ENCODE results near the gene VEGFC. TPM values are rescaled to one million over a fixed set of nuclear protein-coding genes. Genes with fewer than 3 reads are reported as not detected.

VEGFC gene
- total RNA-seq, 1 donor from 2014 or later = 0.67 TPM

DNA sequence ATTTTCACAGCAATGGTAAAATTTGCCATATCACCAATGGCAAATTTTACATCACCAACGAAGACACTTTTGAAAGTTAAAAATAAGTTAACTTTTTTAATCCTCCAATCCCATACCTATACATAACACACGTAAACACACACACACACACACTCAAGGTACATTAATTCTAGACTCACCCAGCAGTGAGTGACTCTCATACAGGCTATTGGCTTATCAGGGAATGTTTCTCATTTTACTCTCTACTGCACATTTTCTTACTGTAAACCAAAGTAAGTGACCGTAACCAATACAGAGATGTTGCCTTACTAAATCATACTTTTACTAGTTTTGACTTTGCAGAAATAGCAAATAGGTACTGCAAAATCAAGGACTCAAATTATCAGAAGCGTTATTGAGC is 2.3 kb downstream of the VEGFC start:
- Mint-ChIP-seq H3K27me3 (peaks cover 25% of the 10 kb centered on the region), H3K4me3 (ENCODE audit: low read depth) (no peak overlapping the region), H3K4me1 (ENCODE audit: low read depth) (peaks cover 5% of the 10 kb centered on the region), H3K36me3 (ENCODE audit: insufficient read depth) (no peaks in the 10 kb centered on the region), H3K27ac (no peak overlapping the region), H3K9me3 (ENCODE audit: low read depth) (no peaks in the 10 kb centered on the region)
- DNase-seq (ENCODE audit: low spot score, unreplicated experiment) = no peak
- TF ChIP-seq, protein P1, sequence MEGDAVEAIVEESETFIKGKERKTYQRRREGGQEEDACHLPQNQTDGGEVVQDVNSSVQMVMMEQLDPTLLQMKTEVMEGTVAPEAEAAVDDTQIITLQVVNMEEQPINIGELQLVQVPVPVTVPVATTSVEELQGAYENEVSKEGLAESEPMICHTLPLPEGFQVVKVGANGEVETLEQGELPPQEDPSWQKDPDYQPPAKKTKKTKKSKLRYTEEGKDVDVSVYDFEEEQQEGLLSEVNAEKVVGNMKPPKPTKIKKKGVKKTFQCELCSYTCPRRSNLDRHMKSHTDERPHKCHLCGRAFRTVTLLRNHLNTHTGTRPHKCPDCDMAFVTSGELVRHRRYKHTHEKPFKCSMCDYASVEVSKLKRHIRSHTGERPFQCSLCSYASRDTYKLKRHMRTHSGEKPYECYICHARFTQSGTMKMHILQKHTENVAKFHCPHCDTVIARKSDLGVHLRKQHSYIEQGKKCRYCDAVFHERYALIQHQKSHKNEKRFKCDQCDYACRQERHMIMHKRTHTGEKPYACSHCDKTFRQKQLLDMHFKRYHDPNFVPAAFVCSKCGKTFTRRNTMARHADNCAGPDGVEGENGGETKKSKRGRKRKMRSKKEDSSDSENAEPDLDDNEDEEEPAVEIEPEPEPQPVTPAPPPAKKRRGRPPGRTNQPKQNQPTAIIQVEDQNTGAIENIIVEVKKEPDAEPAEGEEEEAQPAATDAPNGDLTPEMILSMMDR (IDR thresholded peaks at IDR 0.05; ENCODE audit: unreplicated experiment) = no peak

DNA sequence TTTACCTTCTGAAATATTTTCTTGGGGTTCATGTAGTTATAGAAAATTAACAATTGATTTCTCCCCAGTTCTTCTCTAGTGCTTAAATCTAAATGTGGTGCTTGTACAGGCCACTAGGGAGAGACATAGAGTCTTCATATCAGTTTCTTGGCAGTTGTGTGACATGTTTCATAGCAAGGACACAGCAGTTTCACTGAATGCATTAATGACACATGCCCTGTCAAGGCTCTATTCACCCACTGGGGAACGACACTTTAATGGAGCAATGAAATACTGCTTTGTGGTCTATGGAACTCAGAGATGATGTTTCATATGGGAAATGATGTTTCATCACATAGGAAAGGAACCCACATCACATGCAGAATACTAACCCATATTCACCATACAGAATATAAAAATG is 2.8 kb downstream of the VEGFC start:
- TF ChIP-seq, protein P1 (IDR thresholded peaks at IDR 0.05; ENCODE audit: unreplicated experiment) = peak; percentile 69
- no peaks in the 10 kb centered on the region for H3K9me3 Mint-ChIP-seq (ENCODE audit: low read depth)
- H3K4me1 Mint-ChIP-seq (ENCODE audit: low read depth) = peaks cover 5% of the 10 kb centered on the region
- DNase-seq (ENCODE audit: low spot score, unreplicated experiment) = no peak
- H3K27me3 Mint-ChIP-seq = peaks cover 23% of the 10 kb centered on the region
- H3K27ac Mint-ChIP-seq = no peak overlapping the region
- H3K36me3 Mint-ChIP-seq (ENCODE audit: insufficient read depth) = no peaks in the 10 kb centered on the region
- no peak overlapping the region for H3K4me3 Mint-ChIP-seq (ENCODE audit: low read depth)

DNA sequence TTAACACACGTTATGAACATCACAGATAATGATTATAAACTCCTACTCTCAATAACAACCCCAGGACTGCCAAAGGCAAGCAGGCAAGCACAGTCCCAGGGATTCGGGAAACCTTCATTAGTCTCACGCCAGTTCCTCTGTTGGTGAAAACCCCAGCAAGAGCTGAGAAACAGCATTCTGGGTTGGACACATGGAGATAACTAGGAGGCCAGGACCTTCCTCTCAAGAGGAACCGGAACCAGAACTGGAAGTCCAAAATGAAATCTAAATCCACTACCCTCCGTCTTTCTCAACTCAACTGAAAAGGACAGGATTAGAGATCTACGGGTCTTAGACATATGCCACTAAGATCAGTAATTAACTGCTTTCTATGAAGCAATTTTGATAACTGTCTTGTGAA is 3.8 kb downstream of the VEGFC start:
- H3K9me3 Mint-ChIP-seq (ENCODE audit: low read depth) = no peaks in the 10 kb centered on the region
- TF ChIP-seq, protein P1 (IDR thresholded peaks at IDR 0.05; ENCODE audit: unreplicated experiment) = no peak
- no peaks in the 10 kb centered on the region for H3K36me3 Mint-ChIP-seq (ENCODE audit: insufficient read depth)
- H3K4me1 Mint-ChIP-seq (ENCODE audit: low read depth) = peaks cover 4% of the 10 kb centered on the region
- H3K4me3 Mint-ChIP-seq (ENCODE audit: low read depth) = no peak overlapping the region
- H3K27ac Mint-ChIP-seq = no peak overlapping the region
- peaks cover 21% of the 10 kb centered on the region for H3K27me3 Mint-ChIP-seq
- no peak for DNase-seq (ENCODE audit: low spot score, unreplicated experiment)

DNA sequence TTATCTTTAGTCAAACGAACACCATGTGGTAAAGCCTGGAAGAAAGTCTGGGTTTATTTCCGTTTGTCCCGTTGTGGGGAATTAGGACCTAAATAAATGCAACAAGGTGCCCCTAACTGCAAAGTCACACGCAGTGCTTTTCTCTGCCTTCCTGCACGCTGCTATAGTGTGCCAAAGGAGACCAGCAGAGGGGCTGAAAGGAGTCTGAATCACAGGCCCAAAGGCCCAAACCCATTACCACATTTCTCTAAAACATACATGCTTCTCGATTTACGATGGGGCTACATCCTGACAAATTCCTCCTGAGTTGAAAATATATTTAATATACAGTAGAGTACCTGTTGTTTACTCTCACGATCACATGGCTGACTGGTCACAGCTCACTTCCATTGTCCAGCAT is 4.5 kb downstream of the VEGFC start:
- no peak overlapping the region for H3K27ac Mint-ChIP-seq
- H3K27me3 Mint-ChIP-seq = peaks cover 17% of the 10 kb centered on the region
- no peaks in the 10 kb centered on the region for H3K9me3 Mint-ChIP-seq (ENCODE audit: low read depth)
- no peak for DNase-seq (ENCODE audit: low spot score, unreplicated experiment)
- TF ChIP-seq, protein P1 (IDR thresholded peaks at IDR 0.05; ENCODE audit: unreplicated experiment) = no peak
- peaks cover 2% of the 10 kb centered on the region for H3K4me1 Mint-ChIP-seq (ENCODE audit: low read depth)
- H3K4me3 Mint-ChIP-seq (ENCODE audit: low read depth) = no peak overlapping the region
- no peaks in the 10 kb centered on the region for H3K36me3 Mint-ChIP-seq (ENCODE audit: insufficient read depth)

DNA sequence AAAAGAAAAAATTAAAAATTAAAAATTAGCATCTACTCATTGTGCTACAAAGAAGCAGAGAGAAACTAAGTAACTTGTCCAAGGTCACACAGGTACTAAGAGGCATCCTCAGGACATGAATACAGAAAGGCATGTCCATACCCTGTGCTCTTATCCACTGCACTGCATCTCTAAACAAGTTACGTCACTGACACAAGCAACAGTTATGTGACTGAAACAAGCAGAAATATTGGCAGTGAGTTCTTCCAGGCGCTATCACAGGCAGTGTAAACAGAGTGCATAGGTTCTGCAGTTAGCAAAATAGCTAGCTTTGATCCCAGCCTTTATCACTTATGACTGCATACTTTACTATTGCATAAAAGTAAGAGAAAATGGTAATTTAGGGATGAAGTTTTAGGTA is 7.9 kb downstream of the VEGFC start:
- H3K27me3 Mint-ChIP-seq = no peaks in the 10 kb centered on the region
- no peaks in the 10 kb centered on the region for H3K36me3 Mint-ChIP-seq (ENCODE audit: insufficient read depth)
- H3K4me3 Mint-ChIP-seq (ENCODE audit: low read depth) = no peak overlapping the region
- peaks cover 6% of the 10 kb centered on the region for H3K4me1 Mint-ChIP-seq (ENCODE audit: low read depth)
- H3K9me3 Mint-ChIP-seq (ENCODE audit: low read depth) = no peaks in the 10 kb centered on the region
- no peak for DNase-seq (ENCODE audit: low spot score, unreplicated experiment)
- no peak overlapping the region for H3K27ac Mint-ChIP-seq
- TF ChIP-seq, protein P1 (IDR thresholded peaks at IDR 0.05; ENCODE audit: unreplicated experiment) = no peak
